ENCODE measurements around the gene GSG1L.

- TF ChIP-seq SUZ12 (IDR thresholded peaks at IDR 0.05) (no peak), PKNOX1 (IDR thresholded peaks at IDR 0.05) (no peak), SP1 (IDR thresholded peaks at IDR 0.05) (no peak), BHLHE40 (IDR thresholded peaks at IDR 0.05; ENCODE audit: borderline replicate concordance) (no peak), L3MBTL2 (conservative IDR thresholded peaks at IDR 0.05) (no peak), FOXK2 (IDR thresholded peaks at IDR 0.05) (no peak), NFRKB (IDR thresholded peaks at IDR 0.05) (no peak), ELF4 (IDR thresholded peaks at IDR 0.05) (no peak)
These were observed 77.5 kb downstream of the GSG1L start for GRCh38 chr16:27985981-27986380.
